NCI-H1436 (cell line): ENCODE results near the gene RICTOR.

Experiments used
- DNase-seq: peaks from one replicate; lab custom pipeline; 2025; lab: John Stamatoyannopoulos, UW

RICTOR gene

GRCh38 chr5:39074017-39074814 lies at the start of gene RICTOR:
Gene RICTOR, minus strand, starts transcription at chr5:39074399. Its CDS starts 22 bp downstream, at chr5:39074377.
- DNase-seq, result peak; percentile 76

DNA sequence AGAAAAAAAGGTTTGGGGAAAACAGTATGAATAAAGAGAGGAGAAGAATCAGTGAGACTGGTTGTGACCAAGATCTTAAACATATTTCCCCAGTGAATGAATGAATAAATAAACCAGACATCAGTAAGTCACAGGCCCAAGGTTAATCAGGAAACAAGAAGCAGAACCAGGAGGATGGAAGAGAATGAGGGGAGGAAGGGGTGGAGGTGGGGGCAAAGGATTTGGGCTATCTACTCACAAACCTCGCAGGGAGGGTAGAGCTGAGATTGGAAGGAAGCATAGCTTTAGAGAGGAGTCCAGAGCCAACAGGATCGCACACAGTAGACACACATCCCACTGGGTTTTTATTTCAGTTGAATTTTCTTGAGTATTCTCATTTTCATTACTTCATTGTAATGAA lies 47.7 kb upstream of the RICTOR start:
- no peak for DNase-seq

GRCh38 chr5:39121315-39121714 lies 47.1 kb upstream of the RICTOR start:
- DNase-seq, result no peak

- no peak for DNase-seq
Observed at GRCh38 chr5:39120052-39120420, 45.8 kb upstream of the RICTOR start.

DNA sequence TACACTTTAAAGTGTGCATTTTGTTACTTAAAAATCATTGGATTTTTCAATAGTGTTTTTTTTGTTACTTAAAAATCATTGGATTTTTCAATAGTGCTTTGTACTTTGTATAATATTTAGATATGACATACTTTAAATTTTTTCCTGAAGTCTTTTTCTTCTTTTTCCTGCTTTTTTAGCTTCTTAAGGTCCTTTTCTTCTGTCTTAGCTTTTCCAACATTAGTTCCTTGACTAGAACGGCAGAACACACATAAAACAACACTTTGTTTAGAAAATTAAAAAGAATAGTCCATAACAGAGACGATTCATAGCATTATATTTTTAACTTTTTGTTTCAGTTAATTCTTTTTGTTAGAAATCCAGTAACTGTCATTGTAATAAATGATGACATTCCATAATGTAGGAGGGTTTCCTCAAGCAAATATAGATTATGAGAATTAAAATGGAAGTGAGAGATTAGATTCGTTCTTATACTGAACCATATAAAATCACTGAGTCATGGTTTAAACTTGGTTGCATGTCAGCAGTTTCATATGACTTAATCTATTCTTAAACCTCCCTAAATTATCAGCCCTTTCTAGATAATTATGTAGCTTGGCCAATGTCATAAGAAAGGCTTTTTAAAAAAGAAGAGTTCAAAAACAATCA lies 45.3 kb upstream of the RICTOR start:
- DNase-seq, result no peak

GRCh38 chr5:39118638-39119037 lies 44.4 kb upstream of the RICTOR start:
- no peak for DNase-seq

DNA sequence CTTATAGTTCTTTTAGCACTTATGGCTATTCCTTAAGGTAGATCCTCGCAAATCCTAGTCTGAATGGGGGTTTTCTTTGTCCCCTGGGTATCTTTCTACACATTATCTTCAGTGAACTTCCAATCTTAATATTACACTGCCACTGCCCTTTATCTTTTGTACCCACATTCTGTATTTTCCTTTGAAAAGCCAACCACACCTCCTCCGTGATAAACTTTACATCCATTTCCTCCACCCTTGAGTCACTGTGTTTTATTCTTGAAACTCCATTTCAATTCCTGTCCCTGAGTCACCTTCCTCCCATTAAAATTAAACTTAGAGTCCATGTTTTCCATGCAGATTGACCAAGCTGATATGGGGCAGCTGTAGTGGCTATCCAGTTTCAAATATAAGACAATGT lies 43.2 kb upstream of the RICTOR start:
- no peak for DNase-seq

DNA sequence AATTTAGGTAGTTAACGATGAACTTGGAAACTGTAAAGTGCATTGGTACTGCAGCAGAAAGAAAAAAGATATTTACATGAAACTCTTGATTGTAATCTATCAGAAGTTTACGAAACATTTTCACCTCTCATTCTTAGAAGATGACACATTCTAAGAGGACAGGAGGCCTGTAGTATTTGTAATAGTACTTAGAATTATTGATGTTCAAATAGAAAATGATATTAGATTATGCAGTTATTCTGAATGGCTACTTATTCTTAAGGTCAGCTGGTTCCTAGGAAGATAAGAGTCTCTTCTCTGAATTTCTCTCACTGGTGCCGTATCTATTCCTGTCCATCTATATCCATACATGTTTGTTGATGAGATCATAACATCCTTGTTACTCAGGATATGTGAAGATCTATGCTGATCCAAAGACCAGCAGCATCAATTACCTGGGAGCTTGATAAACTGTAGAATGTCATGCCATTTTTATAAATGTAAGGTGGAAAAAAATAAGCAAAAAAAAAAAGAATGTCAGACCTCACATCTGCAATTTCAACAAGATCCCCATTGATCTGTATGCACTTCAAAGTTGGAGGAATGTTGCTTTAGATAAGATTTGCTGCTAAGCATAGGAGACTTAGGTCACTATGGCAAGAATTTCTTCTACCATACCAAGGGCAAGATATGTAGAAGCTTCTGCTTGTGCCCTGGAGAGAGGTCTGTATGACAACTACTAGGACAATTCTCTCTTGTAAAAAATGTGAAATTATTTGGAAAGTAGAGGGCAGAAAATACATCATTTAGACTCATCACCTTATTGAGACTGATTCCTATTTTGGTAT lies 42.4 kb upstream of the RICTOR start:
- no peak for DNase-seq

GRCh38 chr5:39115644-39116343 lies 41.6 kb upstream of the RICTOR start:
- DNase-seq, result no peak

- DNase-seq, result no peak
Observed at GRCh38 chr5:39114155-39114554, 40.0 kb upstream of the RICTOR start.

DNA sequence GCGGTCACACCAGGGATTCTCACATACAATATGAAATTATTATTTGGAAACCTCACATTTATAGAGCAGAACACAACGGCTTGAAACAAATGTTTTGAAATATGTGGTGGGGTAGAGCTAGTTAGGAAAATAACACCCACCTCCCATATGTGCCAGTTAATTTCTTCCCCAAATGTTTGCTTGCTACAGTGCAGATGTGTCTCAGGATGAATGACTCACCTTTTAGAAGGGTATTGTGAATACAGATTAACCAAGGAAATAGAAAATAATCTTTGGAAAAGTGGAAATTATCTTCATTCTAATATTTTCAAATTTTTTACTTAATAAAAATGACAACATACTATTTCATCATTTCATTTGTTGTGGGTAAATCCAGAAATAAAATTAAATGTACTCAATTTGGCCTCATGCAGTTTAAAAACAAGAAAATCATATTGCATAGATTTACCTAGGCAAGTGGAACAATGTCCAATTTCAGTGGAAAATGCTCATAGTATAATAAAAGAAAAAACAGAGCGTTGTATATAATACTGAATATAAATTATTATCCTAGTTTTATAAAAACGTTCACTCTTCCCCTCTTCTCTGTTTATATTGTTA lies 39.3 kb upstream of the RICTOR start:
- DNase-seq, result no peak

GRCh38 chr5:39109606-39110005 lies 35.4 kb upstream of the RICTOR start:
- DNase-seq, result no peak

DNA sequence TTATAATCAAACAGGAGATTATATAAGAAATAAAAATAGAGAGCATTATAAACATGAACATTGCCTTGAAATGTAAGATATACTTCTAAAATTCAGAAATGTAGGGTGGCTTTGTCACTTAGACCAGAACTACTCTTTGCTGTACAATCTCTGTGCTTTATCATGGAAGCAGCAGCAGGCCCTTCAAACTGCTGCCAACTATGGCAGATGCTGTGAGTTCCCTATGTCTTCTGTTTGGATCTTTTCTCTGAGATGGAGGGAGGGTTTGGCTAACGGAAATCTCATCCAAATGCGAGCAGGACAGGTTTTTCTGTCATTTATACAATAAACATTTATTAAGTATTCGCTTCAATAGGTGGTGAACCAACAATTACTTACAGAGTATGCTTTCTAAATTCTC lies 34.8 kb upstream of the RICTOR start:
- no peak for DNase-seq

- DNase-seq, result no peak
Observed at GRCh38 chr5:39107350-39107749, 33.2 kb upstream of the RICTOR start.

DNA sequence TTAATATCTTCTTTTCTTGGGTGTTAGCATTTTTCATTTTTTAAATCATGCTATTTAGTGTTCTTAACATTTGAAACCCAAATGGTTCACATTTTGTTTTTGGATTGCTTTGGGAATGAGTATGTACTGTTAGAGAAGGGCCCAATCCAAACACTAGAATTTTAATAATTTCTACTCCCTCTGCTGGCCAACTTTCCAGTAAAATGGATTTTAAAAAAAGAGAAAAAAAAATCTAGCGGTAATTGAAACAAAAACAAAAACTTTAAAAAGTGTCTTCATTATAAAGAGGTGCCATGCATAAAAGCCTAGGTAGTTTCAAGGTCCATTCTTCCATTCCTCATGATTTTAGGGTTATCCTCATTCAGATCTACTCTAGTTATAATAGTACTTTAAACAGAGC lies 32.1 kb upstream of the RICTOR start:
- no peak for DNase-seq

GRCh38 chr5:39104221-39104620 lies 30.0 kb upstream of the RICTOR start:
- DNase-seq, result no peak

- DNase-seq, result no peak
Observed at GRCh38 chr5:39102684-39103155, 28.5 kb upstream of the RICTOR start.

- no peak for DNase-seq
Observed at GRCh38 chr5:39100851-39101396, 26.7 kb upstream of the RICTOR start.

GRCh38 chr5:39100301-39100850 lies 26.2 kb upstream of the RICTOR start:
- no peak for DNase-seq

DNA sequence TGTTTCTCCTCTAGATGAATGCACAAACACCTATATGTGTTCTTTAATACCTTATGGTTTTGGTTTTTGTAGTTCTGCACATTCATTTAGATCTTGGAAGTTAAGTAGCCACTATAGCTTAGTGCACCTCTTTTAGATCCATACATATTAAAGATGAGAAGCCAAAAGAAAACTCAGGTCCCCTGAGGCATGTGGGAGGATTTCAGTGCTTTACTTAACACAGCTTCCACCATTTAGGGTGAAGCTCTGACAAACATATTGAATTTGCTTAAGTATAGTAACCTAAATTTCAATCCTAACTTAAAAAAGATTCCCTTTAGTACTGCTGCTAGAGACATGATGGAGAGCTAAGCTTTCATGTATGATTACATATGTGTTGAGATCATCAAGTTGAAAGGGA lies 25.6 kb upstream of the RICTOR start:
- DNase-seq, result no peak

DNA sequence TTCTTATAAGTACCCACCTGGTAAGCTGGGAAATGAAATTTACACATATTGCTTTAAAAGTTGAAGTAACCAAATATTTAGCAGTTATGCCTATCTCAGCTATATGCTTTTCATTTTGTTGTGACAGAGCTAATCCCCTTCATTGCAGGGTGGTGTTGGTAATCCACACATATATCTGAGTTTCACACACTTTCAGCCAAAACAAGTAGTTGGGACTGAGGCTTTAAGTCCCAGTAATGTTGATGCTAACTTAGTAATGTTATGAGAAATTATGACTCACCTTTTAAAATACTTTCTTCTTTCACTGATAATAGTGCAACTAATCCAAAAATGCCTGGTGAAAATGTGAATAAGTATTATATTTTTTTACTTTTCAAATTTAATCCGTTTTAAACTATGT lies 19.2 kb upstream of the RICTOR start:
- no peak for DNase-seq
